ENCODE results near the gene PIGR. TPM values are rescaled to one million over a fixed set of nuclear protein-coding genes. Genes with fewer than 3 reads are reported as not detected.

The PIGR gene
- total RNA-seq, 2 donors from 2014 or later = 10,148 to 12,746 TPM

- ATAC-seq = no peak
- DNase-seq = no peak
- intact Hi-C loops (cut with DNase I, micrococcal nuclease) = loop anchor here in 1 of 2 donors (10.0 kb wide), 2 partner anchors 181 to 281 kb away; partner anchors contain the start of gene DYRK3
These were observed 30.1 kb downstream of the PIGR start for GRCh38 chr1:206916000-206916709.

DNA sequence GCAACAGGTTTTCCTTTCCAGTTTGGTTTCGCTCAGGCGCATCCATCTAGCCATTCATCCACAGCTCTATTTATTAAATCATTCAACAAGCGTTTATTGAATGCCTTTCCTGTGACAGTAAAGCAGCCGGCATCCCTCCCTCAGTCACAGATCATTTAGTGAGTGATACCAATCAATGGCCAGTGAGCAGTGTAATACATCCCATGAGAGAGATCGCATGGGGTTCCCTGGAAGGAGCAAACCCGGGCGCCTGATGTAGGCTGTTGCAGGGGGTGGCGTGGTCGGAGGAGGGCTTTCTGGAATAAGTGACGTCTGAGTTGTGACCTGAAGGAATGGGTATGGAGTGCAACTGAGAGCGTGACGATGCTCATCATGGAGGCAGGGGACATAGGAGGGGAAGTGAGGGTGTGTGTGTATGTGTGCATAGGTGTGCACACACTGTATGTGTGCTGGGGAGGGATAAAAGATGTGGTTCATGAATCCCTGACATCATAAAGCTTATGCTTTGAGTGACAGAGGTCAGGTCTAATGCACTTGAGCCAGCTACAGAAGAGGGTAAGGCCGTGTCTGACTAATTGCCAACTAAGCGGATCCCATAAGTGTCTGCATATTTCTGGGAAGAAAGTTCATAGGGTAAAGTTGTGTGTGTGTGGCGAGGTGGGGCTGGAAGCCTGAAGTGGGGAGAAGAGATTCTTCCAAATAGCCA lies 31.1 kb downstream of the PIGR start:
- DNase-seq = no peak
- ATAC-seq = no peak
- intact Hi-C loops (cut with DNase I, micrococcal nuclease) = loop anchor here in 1 of 2 donors (10.0 kb wide), 2 partner anchors 180 to 280 kb away; partner anchors contain the start of gene DYRK3

DNA sequence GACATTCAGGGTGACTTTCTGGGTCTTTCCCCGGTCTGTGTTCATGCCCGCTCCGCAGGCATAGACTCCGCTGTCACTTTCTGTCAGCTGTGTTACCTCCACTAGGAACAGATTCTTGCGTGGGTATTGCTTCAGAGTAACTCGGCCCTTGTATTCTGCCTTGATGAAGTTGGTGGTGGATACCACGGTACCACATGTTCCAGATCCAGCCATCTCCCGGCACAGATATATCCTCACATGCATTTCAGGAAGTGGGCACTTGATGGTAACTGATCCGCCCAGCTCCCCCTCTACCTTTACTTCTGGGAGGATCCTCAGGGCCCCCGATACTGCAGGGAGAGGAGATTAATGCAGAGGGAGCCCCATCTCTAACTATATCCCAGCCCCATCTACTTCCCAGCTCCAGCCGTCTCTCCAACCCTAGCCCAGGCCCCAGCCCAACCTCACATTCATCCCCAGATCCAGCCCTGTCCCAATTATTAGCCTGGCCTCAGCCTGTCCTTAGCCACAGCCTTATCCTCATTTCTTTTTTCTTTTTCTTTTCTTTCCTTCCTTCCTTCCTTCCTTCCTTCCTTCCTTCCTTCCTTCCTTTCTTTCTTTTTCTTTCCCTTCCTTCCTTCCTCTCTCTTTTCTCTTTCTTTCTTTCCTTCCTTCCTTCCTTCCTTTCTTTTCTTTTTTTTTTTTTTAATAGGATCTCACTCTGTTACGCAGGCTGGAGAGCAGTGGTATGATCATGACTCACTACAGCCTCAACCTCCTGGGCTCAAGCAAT lies 32.3 kb downstream of the PIGR start:
- intact Hi-C loops (cut with DNase I, micrococcal nuclease) = loop anchor here in 1 of 2 donors (10.0 kb wide), 2 partner anchors 179 to 279 kb away; partner anchors contain the start of gene DYRK3
- no peak for ATAC-seq
- DNase-seq = no peak

DNA sequence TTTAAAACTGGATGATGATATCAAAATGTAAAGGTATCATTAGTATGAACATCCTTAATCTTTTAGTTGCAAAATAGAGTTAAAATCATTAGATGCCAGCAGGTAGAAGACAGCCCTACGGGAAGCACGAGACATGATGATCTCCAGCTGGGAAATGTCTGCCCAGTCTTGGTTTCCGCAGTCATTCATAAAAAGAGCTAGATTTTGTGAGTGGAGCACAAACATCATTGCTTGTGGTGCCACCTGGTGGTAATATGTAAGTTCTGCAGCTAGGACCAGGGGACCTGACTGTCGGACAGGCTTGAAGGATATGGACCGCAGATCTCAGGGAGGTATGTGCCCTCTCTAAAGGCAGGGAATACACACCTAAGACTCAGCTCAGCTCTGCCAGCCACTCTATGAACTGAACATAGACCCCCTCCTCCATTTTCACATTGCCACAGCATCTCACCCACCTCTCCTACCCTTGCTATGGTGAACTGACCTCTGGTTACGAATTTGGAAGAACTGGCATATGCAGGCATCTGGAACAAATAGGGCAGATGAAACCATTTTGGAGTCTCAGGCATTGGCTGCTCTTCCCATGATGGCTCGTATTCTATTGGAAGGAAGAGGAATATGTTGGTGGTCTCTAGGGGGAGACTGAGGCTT lies 33.7 kb downstream of the PIGR start:
- DNase-seq (peak; percentile 60), ATAC-seq (peak; percentile 57)
- intact Hi-C loops (cut with DNase I, micrococcal nuclease) = loop anchor here in 1 of 2 donors (10.0 kb wide), 2 partner anchors 178 to 278 kb away; partner anchors contain the start of gene DYRK3

DNA sequence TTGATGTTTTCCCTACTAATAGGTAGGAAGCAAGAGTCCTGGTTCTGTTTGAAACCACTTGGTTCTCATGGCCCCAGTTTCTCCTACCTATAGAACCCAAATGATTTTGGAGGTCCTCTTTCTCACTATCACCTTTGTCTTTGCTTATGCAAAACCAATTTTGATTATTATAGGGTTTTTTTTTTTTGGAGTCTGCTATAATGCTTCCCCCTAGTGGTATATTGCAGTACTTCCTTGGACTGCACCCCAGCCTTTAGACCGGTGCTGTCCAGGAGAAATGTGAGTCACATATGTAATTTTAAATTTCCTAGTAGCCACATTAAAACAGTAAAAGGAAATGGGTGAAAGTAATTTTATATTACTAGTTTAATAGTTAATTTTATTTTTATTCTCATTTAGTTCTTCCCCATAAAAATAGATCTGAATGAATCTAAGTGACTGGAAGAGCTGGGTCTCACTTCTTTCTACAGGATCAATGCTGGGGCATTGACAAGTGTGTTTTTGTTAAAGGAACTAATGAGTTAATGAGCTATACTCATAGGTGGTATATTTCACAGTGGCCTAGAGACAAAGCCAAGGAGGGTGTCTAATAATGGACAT lies 35.1 kb downstream of the PIGR start:
- intact Hi-C loops (cut with DNase I, micrococcal nuclease) = loop anchor here in 1 of 2 donors (10.0 kb wide), 2 partner anchors 176 to 276 kb away; partner anchors contain the start of gene DYRK3
- DNase-seq (no peak), ATAC-seq (peak; percentile 31)

DNA sequence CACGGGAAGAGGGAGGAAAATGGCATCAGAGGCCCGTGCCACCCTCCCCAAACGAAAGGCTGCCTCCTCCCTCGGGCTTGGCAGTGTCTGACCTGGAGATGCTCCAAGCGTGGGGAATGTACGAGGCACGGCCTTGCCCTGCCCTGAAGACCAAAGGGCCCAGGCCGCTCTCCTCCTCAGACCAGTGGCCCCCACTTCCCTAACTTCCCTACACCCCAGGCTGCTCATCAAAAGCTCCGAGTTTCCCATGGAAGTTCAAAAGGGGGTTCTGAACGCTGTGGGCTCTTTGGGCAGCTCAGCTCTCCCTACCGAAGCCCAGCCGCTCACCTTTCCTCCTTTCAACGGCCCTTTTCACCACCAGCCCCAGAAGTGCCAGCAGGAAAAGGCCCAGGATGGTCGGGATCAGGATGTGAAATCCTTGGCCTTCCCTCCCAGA lies 36.4 kb downstream of the PIGR start:
- DNase-seq (no peak), ATAC-seq (peak; percentile 5)
- intact Hi-C loops (cut with DNase I, micrococcal nuclease) = loop anchor here in 1 of 2 donors (10.0 kb wide), 2 partner anchors 175 to 275 kb away; partner anchors contain the start of gene DYRK3

DNA sequence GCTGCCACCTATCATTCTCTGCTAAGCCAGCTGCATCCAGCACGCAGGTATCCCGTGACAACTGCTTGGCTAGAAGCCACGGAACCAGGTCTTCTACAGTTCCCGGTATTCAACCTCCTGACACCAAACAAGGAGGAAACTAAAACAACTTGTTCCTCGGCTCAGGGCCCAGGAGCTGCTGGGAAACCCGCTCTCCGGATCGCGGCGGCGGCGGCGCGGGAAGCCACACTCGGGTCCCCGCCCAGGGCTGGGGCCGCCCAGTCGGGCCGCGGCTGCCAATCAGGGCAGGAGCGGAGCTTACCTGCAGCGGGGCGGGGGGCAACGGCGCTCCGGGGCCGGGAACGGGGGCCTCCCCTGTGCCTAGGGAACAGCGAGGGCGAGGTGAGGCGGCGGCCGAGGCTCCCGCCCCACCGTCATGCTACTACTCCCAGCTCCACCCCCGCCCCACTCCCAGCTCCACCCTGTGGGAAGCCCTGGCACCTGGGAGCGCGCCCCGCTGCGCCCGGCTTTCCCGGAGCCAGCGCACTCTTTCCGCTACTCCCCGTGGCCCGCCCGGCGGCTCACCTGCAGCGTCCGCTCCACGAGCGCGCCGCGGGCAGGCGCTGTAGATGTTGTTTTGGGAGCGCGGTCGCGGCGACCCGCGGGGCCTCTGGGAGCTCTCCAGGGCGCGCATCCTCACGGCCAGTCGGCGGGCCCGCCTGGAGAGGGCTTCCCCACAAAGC lies 36.9 kb downstream of the PIGR start:
- intact Hi-C loops (cut with DNase I, micrococcal nuclease) = no loop called here
- peak; percentile 86 for ATAC-seq

DNA sequence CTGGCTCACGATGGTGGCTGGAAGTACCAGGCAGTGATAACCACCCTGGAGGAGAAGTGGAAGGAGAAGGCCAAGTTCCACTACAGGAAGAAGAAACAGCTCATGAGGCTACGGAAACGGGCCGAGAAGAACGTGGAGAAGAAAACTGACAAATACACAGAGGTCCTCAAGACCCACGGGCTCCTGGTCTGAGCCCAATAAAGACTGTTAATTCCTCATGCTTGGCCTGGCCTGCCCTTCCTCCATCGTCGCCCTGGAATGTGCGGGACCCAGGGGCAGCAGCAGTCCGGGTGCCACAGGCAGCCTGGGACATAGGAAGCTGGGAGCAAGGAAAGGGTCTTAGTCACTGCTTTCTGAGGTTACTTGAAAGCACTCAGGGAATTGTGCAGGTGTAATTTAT lies 38.2 kb downstream of the PIGR start:
- intact Hi-C loops (cut with DNase I, micrococcal nuclease) = no loop called here
- ATAC-seq = no peak
- DNase-seq = no peak

More for the DNA sequence above, 36.9 kb downstream of the PIGR start:
- DNase-seq = peak; percentile 76 to 82

DNA sequence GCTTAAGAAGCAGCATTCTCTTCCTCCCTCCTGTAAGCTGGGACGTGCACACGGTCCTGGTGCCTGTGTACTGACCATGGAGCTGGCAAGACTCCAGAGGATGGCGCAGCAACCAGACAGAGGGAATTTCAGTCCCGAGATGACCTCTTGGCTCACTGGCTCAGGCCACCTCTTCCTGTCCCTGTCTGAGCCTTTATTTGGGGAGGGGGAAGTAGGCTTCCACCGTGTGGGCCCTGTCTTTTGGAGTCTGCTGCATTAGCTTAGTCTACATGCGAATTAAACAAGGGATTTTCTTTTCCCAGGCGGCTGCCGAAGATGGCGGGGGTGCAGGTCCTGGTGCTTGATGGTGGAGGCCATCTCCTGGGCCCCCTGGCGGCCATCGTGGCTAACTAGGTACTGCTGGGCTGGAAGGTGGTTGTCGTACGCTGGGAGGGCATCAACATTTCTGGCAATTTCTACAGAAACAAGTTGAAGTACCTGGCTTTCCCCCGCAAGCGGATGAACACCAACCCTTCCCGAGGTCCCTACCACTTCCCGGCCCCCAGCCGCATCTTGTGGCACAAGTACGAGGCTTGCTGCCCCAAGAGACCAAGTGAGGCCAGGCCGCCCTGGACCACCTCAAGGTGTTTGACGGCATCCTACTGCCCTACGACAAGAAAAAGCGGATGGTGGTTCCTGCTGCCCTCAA lies 38.8 kb downstream of the PIGR start:
- ATAC-seq (no peak), DNase-seq (no peak)
- intact Hi-C loops (cut with DNase I, micrococcal nuclease) = no loop called here

DNA sequence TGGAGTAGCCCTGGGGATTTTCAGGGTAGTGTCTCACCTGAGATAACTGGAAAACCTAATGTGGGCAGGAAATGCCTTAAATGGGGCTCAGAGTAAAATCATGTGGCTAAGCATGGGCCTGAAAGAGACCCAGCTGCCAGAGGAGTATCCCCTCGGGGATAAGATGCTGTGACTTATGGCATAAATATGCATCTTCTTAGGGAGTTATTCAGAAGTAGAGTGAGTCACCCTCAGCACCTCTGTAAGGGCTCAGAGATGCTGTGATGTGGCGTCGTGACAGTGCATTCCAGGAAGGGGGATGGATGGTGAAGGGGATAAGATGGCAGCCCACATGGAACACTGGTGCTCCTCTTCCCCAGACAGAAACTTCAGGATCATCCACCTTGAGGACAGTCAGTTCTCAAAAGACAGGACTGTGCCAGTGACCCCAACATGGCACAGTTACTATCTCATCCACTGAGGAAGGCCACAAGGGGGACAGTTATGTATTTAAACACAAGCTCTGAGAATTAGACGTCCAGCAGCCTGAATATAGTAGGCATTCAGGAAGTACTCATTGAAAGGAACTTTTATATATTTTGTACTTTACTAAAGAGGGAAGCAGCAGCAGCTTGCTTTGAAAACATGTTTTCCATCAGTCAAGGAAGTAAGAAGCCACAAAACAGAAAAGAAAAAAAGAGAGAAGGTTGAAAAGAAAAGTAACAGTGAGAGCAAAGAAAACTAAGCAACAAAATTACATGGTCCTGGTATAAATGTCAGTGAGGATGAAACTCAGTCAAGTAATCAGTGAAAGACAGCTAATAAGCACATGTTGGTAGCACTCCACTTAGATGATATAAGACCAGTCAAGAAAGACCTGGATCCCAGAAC lies 40.7 kb downstream of the PIGR start:
- intact Hi-C loops (cut with DNase I, micrococcal nuclease) = no loop called here
- ATAC-seq = no peak
- no peak for DNase-seq

- intact Hi-C loops (cut with DNase I, micrococcal nuclease) = no loop called here
- DNase-seq (no peak), ATAC-seq (no peak)
These were observed 41.7 kb downstream of the PIGR start for GRCh38 chr1:206904423-206905142.

DNA sequence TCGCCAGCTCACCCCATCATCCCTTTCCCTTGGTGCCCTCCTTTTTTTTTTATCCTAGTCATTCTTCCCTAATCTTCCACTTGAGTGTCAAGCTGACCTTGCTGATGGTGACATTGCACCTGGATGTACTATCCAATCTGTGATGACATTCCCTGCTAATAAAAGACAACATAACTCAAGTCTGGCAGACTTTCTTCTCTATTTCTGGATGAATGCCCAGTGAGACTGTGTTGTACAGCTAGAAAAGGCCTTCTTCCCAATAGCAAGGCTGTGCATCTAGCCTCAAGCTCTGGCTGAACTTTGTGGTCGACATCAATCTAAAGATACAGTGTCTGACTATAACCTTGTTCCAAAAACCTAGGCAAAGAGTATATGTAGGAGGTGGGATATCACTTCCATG lies 42.6 kb downstream of the PIGR start:
- DNase-seq (no peak), ATAC-seq (no peak)
- intact Hi-C loops (cut with DNase I, micrococcal nuclease) = loop anchor here in 1 of 2 donors (2.0 kb wide), 1 partner anchor 35 kb away; no protein-coding TSS in a partner anchor

- intact Hi-C loops (cut with DNase I, micrococcal nuclease) = loop anchor here in 1 of 2 donors (2.0 kb wide), 1 partner anchor 34 kb away; no protein-coding TSS in a partner anchor
- DNase-seq = no peak
- no peak for ATAC-seq
These were observed 43.6 kb downstream of the PIGR start for GRCh38 chr1:206902702-206903101.

GRCh38 chr1:206901944-206902343 lies 44.3 kb downstream of the PIGR start:
- ATAC-seq (no peak), DNase-seq (no peak)
- intact Hi-C loops (cut with DNase I, micrococcal nuclease) = loop anchor here in 1 of 2 donors (2.0 kb wide), 1 partner anchor 33 kb away; no protein-coding TSS in a partner anchor

- ATAC-seq (no peak), DNase-seq (no peak)
- intact Hi-C loops (cut with DNase I, micrococcal nuclease) = no loop called here
These were observed 46.1 kb downstream of the PIGR start for GRCh38 chr1:206900149-206900548.

All from left colon (tissue), 2 donors.